Upper lobe of right lung (tissue), 1 donor: ENCODE results near the gene ZFP57. TPM values are rescaled to one million over a fixed set of nuclear protein-coding genes. Genes with fewer than 3 reads are reported as not detected.

Source experiments
- ATAC-seq: fragments of 200-7000 bp; cut with Tn5 transposase; one replicate; pipeline ENCODE4 v1.9.1; 2020; ENCODE audit warnings: mild to moderate bottlenecking, moderate library complexity
- DNase-seq: peaks from one replicate; pipeline ENCODE4 v3.0.0-alpha.2; 2020
- H3K27ac ChIP-seq: fragments of 200-600 bp; one replicate; pipeline ENCODE4 v1.8.0; 2022
- H3K27me3 ChIP-seq: fragments of 200-600 bp; one replicate; pipeline ENCODE4 v1.8.0; 2022; ENCODE audit warnings: mild to moderate bottlenecking
- H3K36me3 ChIP-seq: fragments of 200-600 bp; one replicate; pipeline ENCODE4 v1.8.0; 2022
- H3K4me1 ChIP-seq: fragments of 200-600 bp; one replicate; pipeline ENCODE4 v1.8.0; 2022
- H3K4me3 ChIP-seq: fragments of 200-600 bp; one replicate; pipeline ENCODE4 v1.8.0; 2022; ENCODE audit warnings: mild to moderate bottlenecking
- H3K9me3 ChIP-seq: fragments of 200-600 bp; one replicate; pipeline ENCODE4 v1.8.0; 2022
- intact Hi-C: fragments of 100-400 bp; cut with DNase I; formaldehyde crosslinking; loops from one replicate; pipeline ENCODE4 v1.11.0; 2022
- total RNA-seq: library from RNA; stranded (reverse); fragmentation: NEBNext Ultra II Directional; extraction: Animal tissue kit (Norgen Biotek cat#: 25700); gene quantifications from one replicate; pipeline ENCODE4 v1.2.1, GENCODE V29; 2021
- TF ChIP-seq, protein P1 (sequence below): fragments of 200-600 bp; IDR thresholded peaks from one replicate; pipeline ENCODE4 v1.8.0; 2022; ENCODE audit warnings: antibody characterized with exemption
- donor health status: DM: no; HTN: yes; CAD: no; lungs with severe emphysema.

ZFP57 gene
- total RNA-seq, 1 donor from 2014 or later: not detected

- Histone ChIP-seq H3K27ac (no peak overlapping the region), H3K4me1 (no peaks in the 10 kb centered on the region), H3K9me3 (no peaks in the 10 kb centered on the region), H3K4me3 (no peak overlapping the region), H3K36me3 (no peaks in the 10 kb centered on the region), H3K27me3 (peaks cover 6% of the 10 kb centered on the region)
- TF ChIP-seq, protein P1, sequence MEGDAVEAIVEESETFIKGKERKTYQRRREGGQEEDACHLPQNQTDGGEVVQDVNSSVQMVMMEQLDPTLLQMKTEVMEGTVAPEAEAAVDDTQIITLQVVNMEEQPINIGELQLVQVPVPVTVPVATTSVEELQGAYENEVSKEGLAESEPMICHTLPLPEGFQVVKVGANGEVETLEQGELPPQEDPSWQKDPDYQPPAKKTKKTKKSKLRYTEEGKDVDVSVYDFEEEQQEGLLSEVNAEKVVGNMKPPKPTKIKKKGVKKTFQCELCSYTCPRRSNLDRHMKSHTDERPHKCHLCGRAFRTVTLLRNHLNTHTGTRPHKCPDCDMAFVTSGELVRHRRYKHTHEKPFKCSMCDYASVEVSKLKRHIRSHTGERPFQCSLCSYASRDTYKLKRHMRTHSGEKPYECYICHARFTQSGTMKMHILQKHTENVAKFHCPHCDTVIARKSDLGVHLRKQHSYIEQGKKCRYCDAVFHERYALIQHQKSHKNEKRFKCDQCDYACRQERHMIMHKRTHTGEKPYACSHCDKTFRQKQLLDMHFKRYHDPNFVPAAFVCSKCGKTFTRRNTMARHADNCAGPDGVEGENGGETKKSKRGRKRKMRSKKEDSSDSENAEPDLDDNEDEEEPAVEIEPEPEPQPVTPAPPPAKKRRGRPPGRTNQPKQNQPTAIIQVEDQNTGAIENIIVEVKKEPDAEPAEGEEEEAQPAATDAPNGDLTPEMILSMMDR: peak; percentile 67
- intact Hi-C loops: loop anchor here (5.0 kb wide), 1 partner anchor 127 kb away; no protein-coding TSS in a partner anchor
- DNase-seq (no peak), ATAC-seq (peak; percentile 78)
Observed at GRCh38 chr6:29705389-29706231, 24.7 kb upstream of the ZFP57 start.

DNA sequence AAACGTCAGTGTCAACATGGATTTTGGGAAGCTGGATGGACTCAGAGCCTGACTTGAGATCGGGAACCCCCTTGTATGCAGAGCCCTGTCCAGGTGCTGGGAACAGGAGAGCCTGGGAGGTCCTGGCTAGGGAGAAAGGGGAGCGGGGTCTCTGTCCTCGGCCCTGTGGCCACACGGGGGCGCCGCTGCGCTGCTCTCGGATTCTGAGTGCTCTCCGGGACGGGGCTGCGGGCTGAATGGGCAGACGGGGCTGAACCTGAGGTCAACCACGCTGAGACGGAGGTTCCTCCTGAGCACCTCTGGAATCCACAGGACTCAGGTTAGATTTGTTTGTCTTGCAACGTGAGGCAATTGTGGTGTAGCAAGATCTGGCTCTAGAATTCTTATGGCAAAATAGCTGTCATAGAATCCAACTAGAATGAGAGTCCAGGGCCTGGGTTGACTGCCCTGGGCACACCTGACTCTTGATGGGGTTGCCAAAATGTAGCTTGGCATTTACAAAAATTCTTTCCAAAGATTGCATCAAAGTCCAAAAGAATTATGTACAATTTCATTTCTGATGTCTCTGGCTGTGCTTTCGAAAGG lies 21.7 kb upstream of the ZFP57 start:
- Histone ChIP-seq H3K27me3 (peaks cover 14% of the 10 kb centered on the region), H3K4me1 (no peaks in the 10 kb centered on the region), H3K9me3 (no peaks in the 10 kb centered on the region), H3K4me3 (no peak overlapping the region), H3K36me3 (no peaks in the 10 kb centered on the region), H3K27ac (no peak overlapping the region)
- peak; percentile 86 for ATAC-seq
- peak; percentile 77 for DNase-seq
- TF ChIP-seq, protein P1: peak; percentile 59
- intact Hi-C loops: no loop called here

- Histone ChIP-seq H3K27ac (no peak overlapping the region), H3K4me3 (no peak overlapping the region), H3K36me3 (no peaks in the 10 kb centered on the region), H3K27me3 (peaks cover 7% of the 10 kb centered on the region), H3K4me1 (no peaks in the 10 kb centered on the region), H3K9me3 (no peaks in the 10 kb centered on the region)
- ATAC-seq (peak; percentile 47), DNase-seq (no peak)
- TF ChIP-seq, protein P1: peak; percentile 31
- intact Hi-C loops: no loop called here
Observed at GRCh38 chr6:29696147-29697125, 15.5 kb upstream of the ZFP57 start.

GRCh38 chr6:29694637-29695036 lies 13.7 kb upstream of the ZFP57 start:
- intact Hi-C loops: no loop called here
- Histone ChIP-seq H3K9me3 (no peaks in the 10 kb centered on the region), H3K4me3 (no peak overlapping the region)

More at GRCh38 chr6:29694637-29695036, 13.7 kb upstream of the ZFP57 start:
- Histone ChIP-seq H3K4me1 (no peaks in the 10 kb centered on the region), H3K27me3 (peaks cover 7% of the 10 kb centered on the region), H3K27ac (no peak overlapping the region), H3K36me3 (no peaks in the 10 kb centered on the region)
- TF ChIP-seq, protein P1: no peak
- ATAC-seq (no peak), DNase-seq (no peak)
